ENCODE data around the gene PYGO1.

Gene PYGO1

GRCh38 chr15:55627730-55628368, 39.7 kb upstream of the PYGO1 start:
- no peak for DNase-seq (ENCODE audit: low read depth)
- TF ChIP-seq CTCF (IDR thresholded peaks at IDR 0.05; ENCODE audit: insufficient read depth, low read depth, low read length, missing control alignments): no peak
- no peak overlapping the region for H3K4me3 ChIP-seq (ENCODE audit: low read depth, low read length)

GRCh38 chr15:55619783-55620182, 31.6 kb upstream of the PYGO1 start:
- DNase-seq (ENCODE audit: low read depth): no peak
- no peak overlapping the region for H3K4me3 ChIP-seq (ENCODE audit: low read depth, low read length)
- TF ChIP-seq CTCF (IDR thresholded peaks at IDR 0.05; ENCODE audit: insufficient read depth, low read depth, low read length, missing control alignments): no peak

GRCh38 chr15:55618387-55618786, 30.2 kb upstream of the PYGO1 start:
- DNase-seq (ENCODE audit: low read depth): no peak
- no peak for TF ChIP-seq CTCF (IDR thresholded peaks at IDR 0.05; ENCODE audit: insufficient read depth, low read depth, low read length, missing control alignments)
- H3K4me3 ChIP-seq (ENCODE audit: low read depth, low read length): no peak overlapping the region

- no peak for TF ChIP-seq CTCF (IDR thresholded peaks at IDR 0.05; ENCODE audit: insufficient read depth, low read depth, low read length, missing control alignments)
- no peak for DNase-seq (ENCODE audit: low read depth)
- no peak overlapping the region for H3K4me3 ChIP-seq (ENCODE audit: low read depth, low read length)
Measured at GRCh38 chr15:55615445-55615844, 27.3 kb upstream of the PYGO1 start.

GRCh38 chr15:55613727-55614126, 25.6 kb upstream of the PYGO1 start:
- no peak for DNase-seq (ENCODE audit: low read depth)
- TF ChIP-seq CTCF (IDR thresholded peaks at IDR 0.05; ENCODE audit: insufficient read depth, low read depth, low read length, missing control alignments): no peak
- no peak overlapping the region for H3K4me3 ChIP-seq (ENCODE audit: low read depth, low read length)

- no peak overlapping the region for H3K4me3 ChIP-seq (ENCODE audit: low read depth, low read length)
- no peak for DNase-seq (ENCODE audit: low read depth)
- TF ChIP-seq CTCF (IDR thresholded peaks at IDR 0.05; ENCODE audit: insufficient read depth, low read depth, low read length, missing control alignments): no peak
Measured at GRCh38 chr15:55606214-55606613, 18.1 kb upstream of the PYGO1 start.

GRCh38 chr15:55601374-55601773, 13.2 kb upstream of the PYGO1 start:
- TF ChIP-seq CTCF (IDR thresholded peaks at IDR 0.05; ENCODE audit: insufficient read depth, low read depth, low read length, missing control alignments): no peak
- no peak overlapping the region for H3K4me3 ChIP-seq (ENCODE audit: low read depth, low read length)
- DNase-seq (ENCODE audit: low read depth): no peak
